ENCODE results near the gene ATP8A1. TPM values are rescaled to one million over a fixed set of nuclear protein-coding genes. Genes with fewer than 3 reads are reported as not detected.
A peak's percentile ranks its signal among the peaks of the same experiment; 100 is the strongest.
"Not testable (repeated sequence)": the region's sequence is repeated elsewhere in the genome, so short reads cannot be mapped to it uniquely, and the experiment has no call there.

ATP8A1 gene
- 10 to 100 TPM; 12.5 to 25.8 TPM for total RNA-seq

DNA sequence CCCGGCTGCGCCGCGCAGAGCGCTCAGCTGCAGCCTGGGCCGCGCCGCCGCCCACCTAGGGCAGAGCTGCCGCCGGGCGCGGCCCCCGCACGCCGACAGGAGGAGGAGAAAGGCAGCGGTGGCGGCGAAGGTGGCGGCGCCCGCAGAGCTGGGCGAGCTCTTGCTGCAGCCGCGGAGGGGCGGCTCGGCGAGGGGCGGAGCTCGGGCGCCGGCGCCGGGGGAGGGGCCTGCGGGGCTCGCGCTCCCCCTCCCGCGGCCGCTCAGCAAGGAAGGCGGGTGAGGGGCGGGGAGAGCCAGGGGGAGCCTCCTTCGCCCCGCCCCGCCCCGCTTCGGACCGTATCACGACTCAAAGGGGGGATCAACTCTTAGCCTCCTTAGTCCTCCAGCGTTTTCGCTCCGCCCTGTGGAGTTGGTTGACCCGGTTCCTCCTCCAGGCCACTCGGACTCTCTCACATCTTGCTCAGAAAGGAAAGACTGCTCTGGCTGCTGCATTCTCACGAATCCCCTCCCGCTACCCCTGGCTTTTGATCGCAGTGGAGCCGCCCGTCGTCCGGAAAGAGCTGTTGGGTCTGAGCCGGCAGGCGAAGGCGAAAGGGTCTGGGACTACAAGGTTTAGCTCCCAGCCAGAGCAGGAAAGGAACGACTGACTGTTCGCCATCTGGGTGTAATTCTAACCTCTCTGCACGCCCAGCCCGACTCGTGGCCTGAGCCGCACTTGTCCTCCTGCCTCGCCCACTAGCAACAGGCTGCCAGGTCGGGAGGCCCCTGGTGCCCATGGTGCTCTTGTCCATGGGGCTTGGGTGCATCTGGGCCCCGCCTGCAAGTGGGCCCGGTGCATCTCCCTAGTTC is at the start of gene ATP8A1:
TSS of gene ATP8A1 (minus strand) at position 162 of the 849 bp plus-strand sequence. CDS start 232 bp downstream, outside the sequence.
- TF ChIP-seq, protein P1, sequence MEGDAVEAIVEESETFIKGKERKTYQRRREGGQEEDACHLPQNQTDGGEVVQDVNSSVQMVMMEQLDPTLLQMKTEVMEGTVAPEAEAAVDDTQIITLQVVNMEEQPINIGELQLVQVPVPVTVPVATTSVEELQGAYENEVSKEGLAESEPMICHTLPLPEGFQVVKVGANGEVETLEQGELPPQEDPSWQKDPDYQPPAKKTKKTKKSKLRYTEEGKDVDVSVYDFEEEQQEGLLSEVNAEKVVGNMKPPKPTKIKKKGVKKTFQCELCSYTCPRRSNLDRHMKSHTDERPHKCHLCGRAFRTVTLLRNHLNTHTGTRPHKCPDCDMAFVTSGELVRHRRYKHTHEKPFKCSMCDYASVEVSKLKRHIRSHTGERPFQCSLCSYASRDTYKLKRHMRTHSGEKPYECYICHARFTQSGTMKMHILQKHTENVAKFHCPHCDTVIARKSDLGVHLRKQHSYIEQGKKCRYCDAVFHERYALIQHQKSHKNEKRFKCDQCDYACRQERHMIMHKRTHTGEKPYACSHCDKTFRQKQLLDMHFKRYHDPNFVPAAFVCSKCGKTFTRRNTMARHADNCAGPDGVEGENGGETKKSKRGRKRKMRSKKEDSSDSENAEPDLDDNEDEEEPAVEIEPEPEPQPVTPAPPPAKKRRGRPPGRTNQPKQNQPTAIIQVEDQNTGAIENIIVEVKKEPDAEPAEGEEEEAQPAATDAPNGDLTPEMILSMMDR (IDR thresholded peaks at IDR 0.05) = no peak
- Histone ChIP-seq H3K4me1 (peaks cover 0 to 38% of the 10 kb centered on the region in 2 donors), H3K27ac (peak within 1 kb of the TSS; percentile 83 to 86), H3K9me3 (no peaks in the 10 kb centered on the region), H3K4me3 (peak within 1 kb of the TSS; percentile 86 to 88), H3K27me3 (no peaks in the 10 kb centered on the region), H3K36me3 (no peaks in the 10 kb centered on the region)
- peak; percentile 91 for DNase-seq (ENCODE audit: low spot score)

DNA sequence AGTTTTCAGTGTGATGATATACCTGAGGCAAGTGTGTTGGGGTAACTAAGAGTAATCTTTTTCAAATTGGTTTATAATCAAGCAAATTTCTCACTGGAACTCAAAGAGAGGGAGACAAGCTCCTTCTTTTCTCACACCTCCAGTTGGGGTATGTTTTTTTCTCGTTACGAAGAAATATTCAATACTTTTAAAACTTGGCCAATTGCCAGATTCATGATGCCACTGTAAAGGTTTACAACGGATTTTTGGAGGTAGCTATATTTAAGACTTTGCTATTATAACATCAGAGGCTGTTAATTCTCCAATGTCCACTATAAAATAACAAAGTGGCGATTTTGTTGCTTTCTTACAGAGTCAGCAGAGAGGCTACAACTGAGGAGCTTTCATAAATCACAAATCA is 49.2 kb upstream of the ATP8A1 start:
- H3K9me3 ChIP-seq = no peaks in the 10 kb centered on the region
- H3K27me3 ChIP-seq = no peaks in the 10 kb centered on the region
- no peak overlapping the region for H3K4me3 ChIP-seq
- TF ChIP-seq, protein P1 (IDR thresholded peaks at IDR 0.05) = no peak
- H3K27ac ChIP-seq = no peak overlapping the region
- H3K36me3 ChIP-seq = no peaks in the 10 kb centered on the region
- H3K4me1 ChIP-seq = no peaks in the 10 kb centered on the region
- DNase-seq (ENCODE audit: low spot score) = no peak

DNA sequence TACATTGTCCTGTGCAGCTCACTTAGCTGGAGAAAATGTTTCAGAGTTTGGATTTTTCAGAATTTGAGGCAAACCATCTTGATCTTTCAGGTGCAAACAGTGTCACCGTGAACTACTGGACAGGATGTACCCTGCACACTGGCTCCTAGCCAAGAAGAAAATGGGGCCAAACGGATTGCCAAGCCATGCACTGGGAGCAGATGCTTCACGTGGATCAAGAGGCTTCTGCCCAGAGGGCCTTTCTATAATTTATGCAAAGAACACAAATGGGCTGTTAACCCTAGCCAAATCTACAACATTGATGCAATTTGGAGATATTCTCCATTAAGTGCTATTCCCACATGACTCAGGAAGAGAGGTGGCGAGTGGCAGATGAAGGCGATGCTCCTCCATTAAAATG is 46.9 kb upstream of the ATP8A1 start:
- TF ChIP-seq, protein P1 (IDR thresholded peaks at IDR 0.05) = no peak
- no peak for DNase-seq (ENCODE audit: low spot score)
- Histone ChIP-seq H3K4me3 (no peak overlapping the region), H3K9me3 (no peaks in the 10 kb centered on the region), H3K27me3 (no peaks in the 10 kb centered on the region), H3K36me3 (no peaks in the 10 kb centered on the region), H3K4me1 (no peaks in the 10 kb centered on the region), H3K27ac (no peak overlapping the region)

DNA sequence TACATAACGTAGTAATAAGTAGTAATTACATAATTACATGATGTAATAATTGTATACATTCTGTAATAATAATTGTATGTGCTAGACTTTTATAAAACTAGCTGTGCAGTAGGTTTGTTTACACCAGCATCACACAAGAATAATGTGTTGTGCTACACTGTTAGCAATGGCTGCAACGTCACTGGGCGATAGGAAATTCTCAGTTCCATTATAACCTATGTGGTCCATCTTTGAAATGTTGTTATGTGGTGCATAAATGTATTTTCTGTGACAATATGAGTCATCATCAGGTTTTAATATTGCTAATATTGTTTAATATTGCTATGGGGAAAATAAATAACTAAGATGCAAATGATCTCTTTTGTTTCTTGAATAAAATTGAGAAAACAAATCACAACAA is 46.0 kb upstream of the ATP8A1 start:
- TF ChIP-seq, protein P1 (IDR thresholded peaks at IDR 0.05) = no peak
- Histone ChIP-seq H3K4me1 (no peaks in the 10 kb centered on the region), H3K27me3 (no peaks in the 10 kb centered on the region)

DNA sequence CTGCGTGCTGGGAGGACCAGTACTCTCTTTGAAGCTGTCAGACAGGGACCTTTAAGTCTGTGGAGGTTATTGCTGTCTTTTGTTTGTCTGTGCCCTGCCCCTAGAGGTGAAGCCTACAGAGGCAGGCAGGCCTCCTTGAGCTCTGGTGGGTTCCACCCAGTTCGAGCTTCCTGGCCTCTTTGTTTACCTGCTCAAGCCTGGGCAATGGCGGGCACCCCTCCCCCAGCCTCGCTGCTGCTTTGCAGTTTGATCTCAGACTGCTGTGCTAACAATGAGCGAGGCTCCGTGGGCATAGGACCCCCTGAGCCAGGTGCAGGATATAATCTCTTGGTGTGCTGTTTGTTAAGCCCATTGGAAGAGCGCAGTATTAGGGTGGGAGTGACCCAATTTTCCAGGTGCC is 44.9 kb upstream of the ATP8A1 start:
- H3K36me3 ChIP-seq; H3K9me3 ChIP-seq; H3K4me1 ChIP-seq; H3K4me3 ChIP-seq; DNase-seq (ENCODE audit: low spot score); H3K27me3 ChIP-seq; H3K27ac ChIP-seq: not testable (repeated sequence)

More for the DNA sequence above, 46.0 kb upstream of the ATP8A1 start:
- H3K27ac ChIP-seq = no peak overlapping the region
- no peaks in the 10 kb centered on the region for H3K9me3 ChIP-seq
- no peak overlapping the region for H3K4me3 ChIP-seq
- H3K36me3 ChIP-seq = no peaks in the 10 kb centered on the region
- no peak for DNase-seq (ENCODE audit: low spot score)

DNA sequence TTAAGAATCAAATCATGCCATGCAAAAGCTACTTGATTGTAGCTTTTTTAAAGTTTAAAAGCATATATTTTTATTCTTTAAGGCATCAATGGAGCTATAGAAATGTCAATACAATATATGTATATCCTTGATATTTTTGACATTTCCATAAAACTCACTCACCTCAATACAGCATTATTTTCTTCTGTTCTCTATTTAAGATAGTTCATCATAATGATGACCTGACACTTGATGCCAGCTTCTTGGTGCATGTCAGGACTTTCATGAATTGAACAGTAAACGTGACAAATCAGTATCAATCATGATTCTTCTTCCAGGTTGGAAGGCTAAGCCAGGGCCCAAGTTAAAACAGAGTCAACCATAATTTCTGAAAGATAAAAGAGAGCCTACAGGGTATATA is 33.6 kb upstream of the ATP8A1 start:
- H3K27me3 ChIP-seq = no peaks in the 10 kb centered on the region
- no peaks in the 10 kb centered on the region for H3K36me3 ChIP-seq
- no peaks in the 10 kb centered on the region for H3K4me1 ChIP-seq
- no peak overlapping the region for H3K27ac ChIP-seq
- H3K9me3 ChIP-seq = no peaks in the 10 kb centered on the region
- TF ChIP-seq, protein P1 (IDR thresholded peaks at IDR 0.05) = no peak
- H3K4me3 ChIP-seq = no peak overlapping the region
- no peak for DNase-seq (ENCODE audit: low spot score)

Measured in right atrium auricular region (tissue), 2 donors.